K562 (cell line): Measurements from ENCODE around the gene SEMA5A. TPM values are rescaled to one million over a fixed set of nuclear protein-coding genes. Genes with fewer than 3 reads are reported as not detected.

Experiments used
- ATAC-seq: fragments of 200-7000 bp; cut with Tn5 transposase; 3 replicates; pipeline ENCODE4 v1.9.1; 2020; ENCODE audit warnings: moderate library complexity
- BruUV-seq: library from RNA; stranded (reverse); fragments of 400-500 nt; replicated peaks from 2 replicates; lab custom pipeline; 2021; lab: Mats Ljungman, UMichigan
- CTCF ChIA-PET: fragments of 300-600 bp; formaldehyde crosslinking; extraction: SDS; loops from one replicate; lab custom pipeline; 2021; ENCODE audit warnings: low intra/inter-chr PET ratio; lab: Yijun Ruan, JAX
- POLR2A ChIA-PET: fragments of 300-600, 350-650 bp; sonication (Branson Sonifier 250); formaldehyde crosslinking; extraction: SDS; loops from one replicate; lab custom pipeline; 2021; ENCODE audit warnings: antibody characterized with exemption, inconsistent platforms; lab: Yijun Ruan, JAX
- DNase-seq, 4 experiments: peaks; one replicate each; pipeline versions ENCODE4 v3.0.0 to v3.0.0-alpha.2; 2011 to 2018; ENCODE audit warnings: low spot score in 3 of 4, mixed read lengths in 3 of 4; ENCODE audit errors: extremely low read depth in 1 of 4
- FAIRE-seq: peaks from 2 replicates; lab custom pipeline; 2011; peaks lifted over from hg19 to GRCh38; lab: Jason Lieb, UNC
- H2AFZ ChIP-seq: 2 replicates; pipeline ENCODE4 v1.6.0; 2011; ENCODE audit warnings: low read depth, low read length, control low read depth, inconsistent platforms
- H3K27ac ChIP-seq: fragments of 200-600 bp; 3 replicates; pipeline ENCODE4 v1.8.0; 2011; ENCODE audit warnings: low read depth, mild to moderate bottlenecking, control low read depth, inconsistent platforms, low read length, moderate library complexity, mixed read lengths; ENCODE audit errors: extremely low read depth
- H3K27me3 ChIP-seq, 2 experiments: fragments of 300-600 bp in 1 of 2; 2 replicates in 1 of 2; 3 replicates in 1 of 2; pipeline versions ENCODE4 v1.6.0 to v1.8.0; 2011; ENCODE audit warnings: inconsistent platforms in 2 of 2, low read length in 2 of 2, mild to moderate bottlenecking in 1 of 2, mixed read lengths in 1 of 2, moderate library complexity in 1 of 2; ENCODE audit not compliant: control insufficient read depth in 2 of 2, insufficient read depth in 2 of 2
- H3K36me3 ChIP-seq: fragments of 300-600 bp; 3 replicates; pipeline ENCODE4 v1.8.0; 2011; ENCODE audit warnings: mild to moderate bottlenecking, low read length, inconsistent platforms; ENCODE audit not compliant: control insufficient read depth, insufficient read depth
- H3K4me1 ChIP-seq, 2 experiments: fragments of 200-600 bp in 1 of 2; replicated peaks in 1 of 2; 2 replicates in 1 of 2; 3 replicates in 1 of 2; pipeline versions ENCODE4 v1.5.1 to v1.8.0; 2011; ENCODE audit warnings: inconsistent platforms in 2 of 2, low read length in 2 of 2, mild to moderate bottlenecking in 1 of 2, mixed read lengths in 1 of 2, moderate library complexity in 1 of 2; ENCODE audit not compliant: control insufficient read depth in 2 of 2, insufficient read depth in 2 of 2
- H3K4me2 ChIP-seq: 2 replicates; pipeline ENCODE4 v1.6.1; 2011; ENCODE audit warnings: low read length, control low read depth, inconsistent platforms, mixed read lengths; ENCODE audit not compliant: insufficient read depth
- H3K4me3 ChIP-seq: fragments of 200-600 bp; sonication (generic), shearing (Covaris generic); 2 replicates; pipeline ENCODE4 v1.5.1; 2016; ENCODE audit warnings: control low read depth, inconsistent platforms
- H3K79me2 ChIP-seq: fragments of 200-600 bp; 3 replicates; pipeline ENCODE4 v1.8.0; 2011; ENCODE audit warnings: low read length, inconsistent platforms; ENCODE audit not compliant: control insufficient read depth, insufficient read depth
- H3K9ac ChIP-seq, 2 experiments: 2 replicates each; pipeline versions ENCODE4 v1.6.0 to v1.6.1; 2011; ENCODE audit warnings: low read depth in 2 of 2, low read length in 2 of 2, control low read depth in 1 of 2, inconsistent platforms in 1 of 2, mild to moderate bottlenecking in 1 of 2, mixed read lengths in 1 of 2; ENCODE audit not compliant: insufficient read depth in 1 of 2
- H3K9me1 ChIP-seq: one replicate; pipeline ENCODE4 v1.6.0; 2011; ENCODE audit warnings: inconsistent platforms, mild to moderate bottlenecking, low read length, moderate library complexity; ENCODE audit not compliant: control insufficient read depth, insufficient read depth
- H3K9me3 ChIP-seq: replicated peaks from 2 replicates; pipeline ENCODE4 v1.5.1; 2011; ENCODE audit warnings: low read depth, low read length, inconsistent platforms; ENCODE audit not compliant: control insufficient read depth, insufficient read depth
- H4K20me1 ChIP-seq: replicated peaks from 2 replicates; pipeline ENCODE4 v1.6.1; 2011; ENCODE audit warnings: low read length, inconsistent platforms, mixed read lengths; ENCODE audit not compliant: control insufficient read depth, insufficient read depth
- DACH1 ChIP-seq: fragments of 450-650 bp; IDR thresholded peaks from 2 replicates; pipeline ENCODE4 v1.6.1; 2018; ENCODE audit not compliant: partially characterized antibody
- ERF ChIP-seq: fragments of 450-650 bp; formaldehyde crosslinking; IDR thresholded peaks from 2 replicates; pipeline ENCODE4 v1.4.0; 2020; ENCODE audit warnings: mild to moderate bottlenecking, mixed read lengths
- SP1 ChIP-seq: sonication (generic); formaldehyde crosslinking; IDR thresholded peaks from 2 replicates; pipeline ENCODE4 v1.8.1; 2022; ENCODE audit warnings: mild to moderate bottlenecking, missing genetic modification reagents
- WGBS: fragments of 100-300 bp; shearing (Covaris generic); methylation state at CpG from one replicate; pipeline ENCODE4 v1.1.6; 2016; ENCODE audit warnings: low coverage, mixed read lengths; ENCODE audit not compliant: insufficient coverage; ENCODE audit errors: missing lambda C conversion rate; 5-methylcytosine and 5-hydroxymethylcytosine counted together
- in situ Hi-C: fragments of 300-500 bp; cut with MboI; formaldehyde crosslinking; loops from 4 replicates; pipeline ENCODE4 v1.15.0; 2018; ENCODE audit warnings: inconsistent platforms, mixed read lengths
- intact Hi-C: fragments of 100-400 bp; cut with micrococcal nuclease; formaldehyde crosslinking; loops from 2 replicates; pipeline ENCODE4 v1.14.2; 2022
- polyA plus RNA-seq, 8 experiments: library from polyadenylated mRNA; depleted of rRNA in 4 of 8; stranded (reverse) in 5 of 8; unstranded in 3 of 8; fragments of >200 nt; fragmentation: Nextera tagmentation in 2 of 8; fragmentation: Illumina TruSeq in 1 of 8; extraction: Ambion mirVana in 2 of 8; extraction: Trizol in 1 of 8; gene quantifications; 2 replicates each; pipeline versions ENCODE4 v1.2.1 to v1.2.3, GENCODE V29; 2011 to 2014; ENCODE audit warnings: inconsistent platforms in 1 of 8, missing spikeins in 1 of 8
- total RNA-seq, 7 experiments: library from RNA; depleted of rRNA in 6 of 7; stranded (reverse); fragments of >200 nt in 6 of 7; fragmentation: Illumina TruSeq in 2 of 7; extraction: Trizol in 2 of 7; gene quantifications; 2 replicates each; pipeline versions ENCODE4 v1.2.1 to v1.2.3, GENCODE V29; 2011 to 2021; ENCODE audit warnings: low replicate concordance in 1 of 7
- TF ChIP-seq, protein P1 (sequence below): fragments of 250-450 bp; sonication (Bioruptor Pico); IDR thresholded peaks from 2 replicates; pipeline ENCODE4 v1.8.0; 2022; ENCODE audit warnings: inconsistent platforms

Gene SEMA5A
- total and polyA plus RNA-seq, 9 of the 15 experiments (the other 6 are each of a cell fraction or from before 2014, with no cell fraction given): 0.02 TPM; not detected in 8

DNA sequence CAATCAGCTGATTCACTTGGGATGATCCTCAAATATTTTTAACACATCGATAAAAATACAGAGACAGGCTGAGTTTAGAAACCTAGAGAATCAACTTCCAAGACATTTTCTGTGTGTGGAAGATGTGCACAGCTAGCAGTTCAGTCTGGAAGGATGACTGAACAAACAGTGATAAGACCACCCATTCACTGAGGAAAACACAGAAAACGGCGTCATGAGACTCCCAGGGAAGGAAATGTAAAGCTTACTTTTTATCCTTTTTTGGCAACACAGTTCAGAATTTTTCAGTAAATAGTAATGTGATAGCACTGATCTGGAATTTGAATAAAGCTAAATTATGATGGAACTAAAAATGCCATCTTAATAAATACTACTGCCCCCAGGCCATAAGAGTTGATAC, 277.6 kb downstream of the SEMA5A start:
- H3K9me1 ChIP-seq: no peaks in the 10 kb centered on the region
- no peak overlapping the region for H3K9ac ChIP-seq
- CTCF ChIA-PET: no interaction called here
- no peak overlapping the region for H3K4me2 ChIP-seq
- DNase-seq: no peak
- no TSS peak for BruUV-seq
- H3K4me1 ChIP-seq: no peaks in the 10 kb centered on the region
- no peak for FAIRE-seq
- no peak for ATAC-seq
- intact Hi-C loops: no loop called here
- in situ Hi-C loops: no loop called here
- no peak overlapping the region for H2AFZ ChIP-seq
- WGBS: 0% methylated on average over 3 of the region's 3 CpGs
- H3K9me3 ChIP-seq: no peaks in the 10 kb centered on the region
- no peak for TF ChIP-seq DACH1
- no peak for TF ChIP-seq SP1 (CRISPR knock-in tag)
- TF ChIP-seq, protein P1, sequence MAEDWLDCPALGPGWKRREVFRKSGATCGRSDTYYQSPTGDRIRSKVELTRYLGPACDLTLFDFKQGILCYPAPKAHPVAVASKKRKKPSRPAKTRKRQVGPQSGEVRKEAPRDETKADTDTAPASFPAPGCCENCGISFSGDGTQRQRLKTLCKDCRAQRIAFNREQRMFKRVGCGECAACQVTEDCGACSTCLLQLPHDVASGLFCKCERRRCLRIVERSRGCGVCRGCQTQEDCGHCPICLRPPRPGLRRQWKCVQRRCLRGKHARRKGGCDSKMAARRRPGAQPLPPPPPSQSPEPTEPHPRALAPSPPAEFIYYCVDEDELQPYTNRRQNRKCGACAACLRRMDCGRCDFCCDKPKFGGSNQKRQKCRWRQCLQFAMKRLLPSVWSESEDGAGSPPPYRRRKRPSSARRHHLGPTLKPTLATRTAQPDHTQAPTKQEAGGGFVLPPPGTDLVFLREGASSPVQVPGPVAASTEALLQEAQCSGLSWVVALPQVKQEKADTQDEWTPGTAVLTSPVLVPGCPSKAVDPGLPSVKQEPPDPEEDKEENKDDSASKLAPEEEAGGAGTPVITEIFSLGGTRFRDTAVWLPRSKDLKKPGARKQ (CRISPR knock-in tag): no peak
- no peak for TF ChIP-seq ERF (CRISPR knock-in tag)
- TF ChIP-seq, all 486 proteins: peak for 0
- Histone ChIP-seq H3K27ac (no peak overlapping the region), H3K36me3 (no peaks in the 10 kb centered on the region), H3K79me2 (no peaks in the 10 kb centered on the region), H3K4me3 (no peak overlapping the region), H4K20me1 (no peaks in the 10 kb centered on the region), H3K27me3 (no peaks in the 10 kb centered on the region)
- POLR2A ChIA-PET: no interaction called here
